A673 (cell line): ENCODE results near the gene PHEX. TPM values are rescaled to one million over a fixed set of nuclear protein-coding genes. Genes with fewer than 3 reads are reported as not detected.

ENCODE experiments used
- BruUV-seq: library from RNA; stranded (reverse); fragments of 400-500 nt; replicated peaks from 2 replicates; lab custom pipeline; 2021; lab: Mats Ljungman, UMichigan
- CTCF ChIA-PET: fragments of 300-600 bp; sonication (Branson Sonifier 250); formaldehyde crosslinking; loops from one replicate; lab custom pipeline; 2022; ENCODE audit warnings: antibody characterized with exemption; lab: Charles Lee
- POLR2A ChIA-PET: fragments of 300-600 bp; sonication (Branson Sonifier 250); formaldehyde crosslinking; loops from one replicate; lab custom pipeline; 2022; ENCODE audit warnings: antibody characterized with exemption; ENCODE audit not compliant: low non-redundant PET; lab: Charles Lee
- DNase-seq: peaks from one replicate; pipeline ENCODE4 v3.0.0-alpha.2; 2015; ENCODE audit warnings: low spot score
- H3K27ac ChIP-seq: fragments of 200-600 bp; sonication (generic); 2 replicates; pipeline ENCODE4 v1.5.1; 2016; ENCODE audit warnings: mixed run types, low read depth, mild to moderate bottlenecking, mixed read lengths, antibody characterized with exemption, low read length; ENCODE audit not compliant: poor library complexity, severe bottlenecking
- H3K27me3 ChIP-seq: fragments of 200-600 bp; sonication (generic); replicated peaks from 2 replicates; pipeline ENCODE4 v1.6.1; 2017; ENCODE audit warnings: mixed run types, low read depth, mild to moderate bottlenecking, mixed read lengths, antibody characterized with exemption, low read length; ENCODE audit not compliant: insufficient read depth, poor library complexity
- H3K36me3 ChIP-seq: fragments of 200-600 bp; sonication (generic); 2 replicates; pipeline ENCODE4 v1.6.1; 2016; ENCODE audit warnings: mixed run types, mild to moderate bottlenecking, mixed read lengths, antibody characterized with exemption, low read length; ENCODE audit not compliant: insufficient read depth, poor library complexity, severe bottlenecking
- H3K4me1 ChIP-seq: fragments of 200-600 bp; sonication (generic); 2 replicates; pipeline ENCODE4 v1.6.1; 2017; ENCODE audit warnings: mixed run types, mild to moderate bottlenecking, mixed read lengths, antibody characterized with exemption, low read length; ENCODE audit not compliant: insufficient read depth, poor library complexity, severe bottlenecking
- H3K4me3 ChIP-seq: fragments of 200-600 bp; sonication (generic); 2 replicates; pipeline ENCODE4 v1.5.1; 2016; ENCODE audit warnings: low read depth, mixed run types, mild to moderate bottlenecking, mixed read lengths, low read length; ENCODE audit not compliant: poor library complexity, severe bottlenecking
- H3K9me3 ChIP-seq: fragments of 200-600 bp; sonication (generic); 2 replicates; pipeline ENCODE4 v1.6.1; 2016; ENCODE audit warnings: mixed run types, low read depth, mild to moderate bottlenecking, mixed read lengths, antibody characterized with exemption, low read length; ENCODE audit not compliant: poor library complexity, severe bottlenecking
- EZH2 ChIP-seq: fragments of 200-600 bp; sonication (generic); IDR thresholded peaks from 2 replicates; pipeline ENCODE4 v1.6.1; 2017; ENCODE audit warnings: borderline replicate concordance, low read depth, mild to moderate bottlenecking, mixed read lengths, antibody characterized with exemption, low read length; ENCODE audit not compliant: poor library complexity, severe bottlenecking
- intact Hi-C: fragments of 100-400 bp; cut with micrococcal nuclease; formaldehyde crosslinking; loops from one replicate; pipeline ENCODE4 v1.10.0; 2022; ENCODE audit not compliant: unreplicated experiment
- total RNA-seq: library from RNA; stranded (reverse); gene quantifications from 2 replicates; pipeline ENCODE4 v1.2.3, GENCODE V29; 2021
- TF ChIP-seq, protein P1 (sequence below): fragments of 300-800, 200-600 bp; sonication (generic); conservative IDR thresholded peaks from 2 replicates; pipeline ENCODE4 v1.5.1; 2017; ENCODE audit warnings: low read depth, mild to moderate bottlenecking, antibody characterized with exemption, low read length, moderate library complexity, mixed read lengths

Gene PHEX
- total RNA-seq, 1 experiment from 2014 or later, result 0.43 TPM

- no peaks in the 10 kb centered on the region for H3K36me3 ChIP-seq
- no peaks in the 10 kb centered on the region for H3K27me3 ChIP-seq
- CTCF ChIA-PET, result no interaction called here
- no peaks in the 10 kb centered on the region for H3K4me1 ChIP-seq
- H3K27ac ChIP-seq, result no peak overlapping the region
- TF ChIP-seq EZH2, result no peak
- TF ChIP-seq, protein P1, sequence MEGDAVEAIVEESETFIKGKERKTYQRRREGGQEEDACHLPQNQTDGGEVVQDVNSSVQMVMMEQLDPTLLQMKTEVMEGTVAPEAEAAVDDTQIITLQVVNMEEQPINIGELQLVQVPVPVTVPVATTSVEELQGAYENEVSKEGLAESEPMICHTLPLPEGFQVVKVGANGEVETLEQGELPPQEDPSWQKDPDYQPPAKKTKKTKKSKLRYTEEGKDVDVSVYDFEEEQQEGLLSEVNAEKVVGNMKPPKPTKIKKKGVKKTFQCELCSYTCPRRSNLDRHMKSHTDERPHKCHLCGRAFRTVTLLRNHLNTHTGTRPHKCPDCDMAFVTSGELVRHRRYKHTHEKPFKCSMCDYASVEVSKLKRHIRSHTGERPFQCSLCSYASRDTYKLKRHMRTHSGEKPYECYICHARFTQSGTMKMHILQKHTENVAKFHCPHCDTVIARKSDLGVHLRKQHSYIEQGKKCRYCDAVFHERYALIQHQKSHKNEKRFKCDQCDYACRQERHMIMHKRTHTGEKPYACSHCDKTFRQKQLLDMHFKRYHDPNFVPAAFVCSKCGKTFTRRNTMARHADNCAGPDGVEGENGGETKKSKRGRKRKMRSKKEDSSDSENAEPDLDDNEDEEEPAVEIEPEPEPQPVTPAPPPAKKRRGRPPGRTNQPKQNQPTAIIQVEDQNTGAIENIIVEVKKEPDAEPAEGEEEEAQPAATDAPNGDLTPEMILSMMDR, result no peak
- DNase-seq, result no peak
- H3K4me3 ChIP-seq, result no peak overlapping the region
- intact Hi-C loops, result no loop called here
- BruUV-seq, result no TSS peak
- POLR2A ChIA-PET, result no interaction called here
- H3K9me3 ChIP-seq, result no peaks in the 10 kb centered on the region
These were observed 27.3 kb upstream of the PHEX start for GRCh38 chrX:22004866-22005265.

DNA sequence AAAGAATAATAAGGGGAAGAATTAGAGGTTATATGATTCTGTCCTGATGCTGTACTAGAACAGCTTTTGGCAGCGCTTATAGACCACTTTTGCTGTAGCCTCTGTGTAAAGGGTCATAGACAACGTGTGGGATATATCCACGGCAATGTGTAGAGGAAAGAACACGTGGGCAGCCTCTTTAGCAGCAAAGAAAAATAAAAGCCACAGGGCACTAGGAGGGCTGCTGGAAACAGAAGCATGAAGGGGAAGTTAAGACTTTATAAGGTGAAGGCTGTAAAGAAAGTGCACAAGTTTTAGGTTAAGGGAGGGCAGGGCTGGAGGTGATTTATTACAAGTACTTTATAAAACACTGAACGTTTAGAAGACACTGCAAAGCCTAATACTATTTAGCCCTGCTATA, 20.1 kb upstream of the PHEX start:
- Histone ChIP-seq H3K4me1 (no peaks in the 10 kb centered on the region), H3K27me3 (no peaks in the 10 kb centered on the region), H3K4me3 (no peak overlapping the region), H3K36me3 (no peaks in the 10 kb centered on the region), H3K27ac (no peak overlapping the region), H3K9me3 (no peaks in the 10 kb centered on the region)
- intact Hi-C loops, result no loop called here
- ChIA-PET CTCF (no interaction called here), POLR2A (no interaction called here)
- TF ChIP-seq EZH2, result no peak
- TF ChIP-seq, protein P1, result no peak
- BruUV-seq, result no TSS peak
- no peak for DNase-seq

DNA sequence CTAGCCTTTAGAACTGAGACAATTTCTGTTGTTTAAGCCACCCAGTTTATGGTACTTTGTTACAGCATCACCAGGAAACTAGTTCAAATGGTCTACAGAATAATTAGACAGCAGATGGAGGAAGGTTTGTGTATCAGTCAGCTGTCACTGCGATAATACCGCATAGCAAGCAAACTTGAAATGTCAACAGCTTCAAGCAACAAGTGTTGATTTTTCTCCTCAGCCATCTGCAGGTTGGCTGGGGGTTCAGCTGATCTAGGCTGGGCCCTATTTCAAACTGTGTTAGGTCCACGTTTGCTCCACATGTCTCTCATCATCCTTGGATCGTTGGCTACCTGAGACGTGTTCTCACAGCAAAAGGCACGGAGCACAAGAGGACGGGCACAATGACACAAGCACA, 19.2 kb upstream of the PHEX start:
- TF ChIP-seq, protein P1, result no peak
- TF ChIP-seq EZH2, result no peak
- no peak overlapping the region for H3K4me3 ChIP-seq
- BruUV-seq, result no TSS peak
- H3K27ac ChIP-seq, result no peak overlapping the region
- no peaks in the 10 kb centered on the region for H3K36me3 ChIP-seq
- CTCF ChIA-PET, result no interaction called here
- no peaks in the 10 kb centered on the region for H3K27me3 ChIP-seq
- POLR2A ChIA-PET, result no interaction called here
- no peak for DNase-seq
- intact Hi-C loops, result no loop called here
- no peaks in the 10 kb centered on the region for H3K9me3 ChIP-seq
- H3K4me1 ChIP-seq, result no peaks in the 10 kb centered on the region
